Stimulated activated naive CD8-positive, alpha-beta T cell treated with anti-CD3 and anti-CD28 coated beads, Interleukin-15, amount 100 ng/mL, for 72 hours (primary cell): ENCODE results near the gene LPCAT1.

ENCODE experiments used
- ATAC-seq: fragments of 150-1000 bp; cut with Tn5 transposase; 2 replicates; pipeline ENCODE4 v1.10.0; 2021; ENCODE audit warnings: mild to moderate bottlenecking, moderate library complexity
- DNase-seq, 2 donors: peaks; one replicate each; pipeline ENCODE4 v3.0.0; 2021 to 2022
- H3K27ac Mint-ChIP-seq, 2 donors: one replicate each; pipeline ENCODE4 v1.8.0; 2022; ENCODE audit warnings: mild to moderate bottlenecking in 2 of 2, mixed read lengths in 2 of 2, moderate library complexity in 2 of 2
- H3K27me3 Mint-ChIP-seq: one replicate; pipeline ENCODE4 v1.8.0; 2022; ENCODE audit warnings: mixed read lengths
- H3K4me1 Mint-ChIP-seq: one replicate; pipeline ENCODE4 v1.8.0; 2022; ENCODE audit warnings: mild to moderate bottlenecking, mixed read lengths
- H3K4me3 Mint-ChIP-seq, 2 donors: one replicate each; pipeline ENCODE4 v1.8.0; 2022; ENCODE audit warnings: mild to moderate bottlenecking in 2 of 2, mixed read lengths in 2 of 2, moderate library complexity in 1 of 2
- H3K9me3 Mint-ChIP-seq, 2 donors: one replicate each; pipeline ENCODE4 v1.8.0; 2022; ENCODE audit warnings: mixed read lengths in 2 of 2

Gene LPCAT1

GRCh38 chr5:1558944-1559343 lies 35.2 kb upstream of the LPCAT1 start:
- no peaks in the 10 kb centered on the region for H3K27me3 Mint-ChIP-seq
- ATAC-seq = no peak
- no peak overlapping the region for H3K4me3 Mint-ChIP-seq
- no peaks in the 10 kb centered on the region for H3K9me3 Mint-ChIP-seq
- DNase-seq = no peak
- H3K4me1 Mint-ChIP-seq = no peaks in the 10 kb centered on the region
- peak overlapping the region in 1 of 2 donors; percentile 59 for H3K27ac Mint-ChIP-seq

- Mint-ChIP-seq H3K27me3 (no peaks in the 10 kb centered on the region), H3K9me3 (no peaks in the 10 kb centered on the region), H3K4me1 (no peaks in the 10 kb centered on the region), H3K27ac (no peak overlapping the region), H3K4me3 (no peak overlapping the region)
- DNase-seq (no peak), ATAC-seq (no peak)
Observed at GRCh38 chr5:1557114-1557873, 33.5 kb upstream of the LPCAT1 start.

- H3K9me3 Mint-ChIP-seq = no peaks in the 10 kb centered on the region
- DNase-seq = no peak
Observed at GRCh38 chr5:1555808-1556731, 32.3 kb upstream of the LPCAT1 start.

GRCh38 chr5:1555011-1555807 lies 31.4 kb upstream of the LPCAT1 start:
- ATAC-seq (no peak), DNase-seq (no peak)
- Mint-ChIP-seq H3K27me3 (no peaks in the 10 kb centered on the region), H3K4me3 (no peak overlapping the region), H3K27ac (no peak overlapping the region), H3K9me3 (no peaks in the 10 kb centered on the region), H3K4me1 (no peaks in the 10 kb centered on the region)

More at GRCh38 chr5:1555808-1556731, 32.3 kb upstream of the LPCAT1 start:
- Mint-ChIP-seq H3K4me3 (no peak overlapping the region), H3K4me1 (no peaks in the 10 kb centered on the region), H3K27me3 (no peaks in the 10 kb centered on the region), H3K27ac (peak overlapping the region in 1 of 2 donors; percentile 33)
- no peak for ATAC-seq

- ATAC-seq = no peak
- no peak for DNase-seq
- H3K27ac Mint-ChIP-seq = no peak overlapping the region
- no peaks in the 10 kb centered on the region for H3K9me3 Mint-ChIP-seq
- H3K4me3 Mint-ChIP-seq = no peak overlapping the region
- no peaks in the 10 kb centered on the region for H3K4me1 Mint-ChIP-seq
- H3K27me3 Mint-ChIP-seq = no peaks in the 10 kb centered on the region
Observed at GRCh38 chr5:1554410-1554967, 30.7 kb upstream of the LPCAT1 start.

- H3K27me3 Mint-ChIP-seq = no peaks in the 10 kb centered on the region
- no peak overlapping the region for H3K4me3 Mint-ChIP-seq
- ATAC-seq (no peak), DNase-seq (no peak)
- H3K9me3 Mint-ChIP-seq = no peaks in the 10 kb centered on the region
- no peaks in the 10 kb centered on the region for H3K4me1 Mint-ChIP-seq
- H3K27ac Mint-ChIP-seq = peak overlapping the region in 1 of 2 donors; percentile 78
Observed at GRCh38 chr5:1553539-1554409, 30.0 kb upstream of the LPCAT1 start.

- Mint-ChIP-seq H3K9me3 (no peaks in the 10 kb centered on the region), H3K27me3 (no peaks in the 10 kb centered on the region), H3K4me1 (no peaks in the 10 kb centered on the region), H3K4me3 (no peak overlapping the region), H3K27ac (no peak overlapping the region)
- no peak for ATAC-seq
- no peak for DNase-seq
Observed at GRCh38 chr5:1552521-1553255, 28.9 kb upstream of the LPCAT1 start.

- no peak overlapping the region for H3K4me3 Mint-ChIP-seq
- H3K9me3 Mint-ChIP-seq = no peaks in the 10 kb centered on the region
- ATAC-seq (no peak), DNase-seq (no peak)
- no peaks in the 10 kb centered on the region for H3K4me1 Mint-ChIP-seq
- H3K27ac Mint-ChIP-seq = no peak overlapping the region
- H3K27me3 Mint-ChIP-seq = no peaks in the 10 kb centered on the region
Observed at GRCh38 chr5:1551426-1552301, 27.9 kb upstream of the LPCAT1 start.

GRCh38 chr5:1550287-1551076 lies 26.7 kb upstream of the LPCAT1 start:
- no peak for DNase-seq
- ATAC-seq = no peak
- H3K9me3 Mint-ChIP-seq = no peaks in the 10 kb centered on the region
- H3K4me3 Mint-ChIP-seq = no peak overlapping the region
- no peaks in the 10 kb centered on the region for H3K4me1 Mint-ChIP-seq
- no peaks in the 10 kb centered on the region for H3K27me3 Mint-ChIP-seq
- H3K27ac Mint-ChIP-seq = no peak overlapping the region

GRCh38 chr5:1549475-1550030 lies 25.8 kb upstream of the LPCAT1 start:
- Mint-ChIP-seq H3K27me3 (no peaks in the 10 kb centered on the region), H3K9me3 (no peaks in the 10 kb centered on the region), H3K27ac (no peak overlapping the region), H3K4me1 (no peaks in the 10 kb centered on the region), H3K4me3 (no peak overlapping the region)
- DNase-seq = no peak
- no peak for ATAC-seq

- no peaks in the 10 kb centered on the region for H3K9me3 Mint-ChIP-seq
- ATAC-seq (no peak), DNase-seq (no peak)
- no peaks in the 10 kb centered on the region for H3K27me3 Mint-ChIP-seq
- H3K4me3 Mint-ChIP-seq = no peak overlapping the region
- no peak overlapping the region for H3K27ac Mint-ChIP-seq
- no peaks in the 10 kb centered on the region for H3K4me1 Mint-ChIP-seq
Observed at GRCh38 chr5:1548702-1549474, 25.1 kb upstream of the LPCAT1 start.

- Mint-ChIP-seq H3K4me1 (no peaks in the 10 kb centered on the region), H3K27me3 (no peaks in the 10 kb centered on the region), H3K9me3 (no peaks in the 10 kb centered on the region), H3K27ac (no peak overlapping the region), H3K4me3 (no peak overlapping the region)
- DNase-seq (no peak), ATAC-seq (no peak)
Observed at GRCh38 chr5:1547655-1548054, 23.9 kb upstream of the LPCAT1 start.
